ENCODE results near the gene HSPA5.
"Not testable (repeated sequence)": the region's sequence is repeated elsewhere in the genome, so short reads cannot be mapped to it uniquely, and the experiment has no call there.

Gene HSPA5

GRCh38 chr9:125241000-125241862 lies at the start of gene HSPA5:
HSPA5 (minus strand) TSS chr9:125241343; CDS start chr9:125241126, 217 bp downstream.
- peak; percentile 98 for DNase-seq

GRCh38 chr9:125286935-125287433 lies 45.8 kb upstream of the HSPA5 start:
- not testable (repeated sequence) for DNase-seq

- DNase-seq, result no peak
Measured at GRCh38 chr9:125284855-125285254, 43.7 kb upstream of the HSPA5 start.

GRCh38 chr9:125280945-125281344 lies 39.8 kb upstream of the HSPA5 start:
- no peak for DNase-seq

GRCh38 chr9:125277411-125277810 lies 36.3 kb upstream of the HSPA5 start:
- DNase-seq, result no peak

- DNase-seq, result no peak
Measured at GRCh38 chr9:125276771-125277170, 35.6 kb upstream of the HSPA5 start.

GRCh38 chr9:125272697-125273096 lies 31.6 kb upstream of the HSPA5 start:
- DNase-seq, result no peak

- DNase-seq, result no peak
Measured at GRCh38 chr9:125271081-125271480, 29.9 kb upstream of the HSPA5 start.

GRCh38 chr9:125269014-125269397 lies 27.9 kb upstream of the HSPA5 start:
- no peak for DNase-seq

- DNase-seq, result no peak
Measured at GRCh38 chr9:125268394-125269013, 27.4 kb upstream of the HSPA5 start.

- DNase-seq, result not testable (repeated sequence)
Measured at GRCh38 chr9:125264068-125264467, 22.9 kb upstream of the HSPA5 start.

GRCh38 chr9:125262294-125262991 lies 21.3 kb upstream of the HSPA5 start:
- DNase-seq, result no peak

- DNase-seq, result peak; percentile 75
Measured at GRCh38 chr9:125261501-125262293, 20.6 kb upstream of the HSPA5 start, which contains the start of gene GAPVD1. GAPVD1 (plus strand) TSS chr9:125261826; CDS start chr9:125298922, 37,096 bp downstream.

- no peak for DNase-seq
Measured at GRCh38 chr9:125260561-125260960, 19.4 kb upstream of the HSPA5 start.

- no peak for DNase-seq
Measured at GRCh38 chr9:125258832-125259534, 17.8 kb upstream of the HSPA5 start.

- no peak for DNase-seq
Measured at GRCh38 chr9:125258160-125258785, 17.1 kb upstream of the HSPA5 start.

- DNase-seq, result no peak
Measured at GRCh38 chr9:125255781-125256391, 14.7 kb upstream of the HSPA5 start.

- no peak for DNase-seq
Measured at GRCh38 chr9:125254231-125254630, 13.1 kb upstream of the HSPA5 start.

GRCh38 chr9:125246261-125246667 lies 5.1 kb upstream of the HSPA5 start:
- no peak for DNase-seq

- no peak for DNase-seq
Measured at GRCh38 chr9:125243792-125244260, 2.7 kb upstream of the HSPA5 start.

Data from NK-92 treated with Interleukin-12 subunit alpha and Interleukin-12 subunit beta, amount 100 ng/mL, for 24 hours (cell line).